Activated CD4-positive, alpha-beta T cell treated with anti-CD3 and anti-CD28 coated beads for 36 hours (primary cell): ENCODE data around the gene GRB7. TPM values are rescaled to one million over a fixed set of nuclear protein-coding genes. Genes with fewer than 3 reads are reported as not detected.
"Not testable (repeated sequence)": the region's sequence is repeated elsewhere in the genome, so short reads cannot be mapped to it uniquely, and the experiment has no call there.

Experiments used
- ATAC-seq: fragments of 200-7000 bp; cut with Tn5 transposase; one replicate; pipeline ENCODE4 v1.10.0; 2021; ENCODE audit warnings: mild to moderate bottlenecking, moderate library complexity
- CTCF ChIA-PET: fragments of 350-600 bp; sonication (Branson Sonifier 250); formaldehyde crosslinking; loops from one replicate; lab custom pipeline; 2021; ENCODE audit warnings: antibody characterized with exemption; lab: Charles Lee
- POLR2A ChIA-PET: fragments of 350-600 bp; sonication (Branson Sonifier 250); formaldehyde crosslinking; loops from one replicate; lab custom pipeline; 2021; ENCODE audit warnings: antibody characterized with exemption, inconsistent platforms; lab: Charles Lee
- DNase-seq: peaks from one replicate; pipeline ENCODE4 v3.0.0-alpha.2; 2020
- H3K27ac Mint-ChIP-seq: one replicate; pipeline ENCODE4 v1.8.0; 2021; ENCODE audit warnings: mixed read lengths
- H3K27me3 Mint-ChIP-seq: one replicate; pipeline ENCODE4 v1.8.0; 2021; ENCODE audit warnings: mixed read lengths
- H3K36me3 Mint-ChIP-seq: one replicate; pipeline ENCODE4 v1.8.0; 2021; ENCODE audit warnings: low read depth, mixed read lengths
- H3K4me1 Mint-ChIP-seq: one replicate; pipeline ENCODE4 v1.8.0; 2021; ENCODE audit warnings: mixed read lengths
- H3K4me3 Mint-ChIP-seq: one replicate; pipeline ENCODE4 v1.8.0; 2021; ENCODE audit warnings: mild to moderate bottlenecking, moderate library complexity, mixed read lengths
- H3K9me3 Mint-ChIP-seq: one replicate; pipeline ENCODE4 v1.8.0; 2021; ENCODE audit warnings: low read depth, mixed read lengths
- intact Hi-C, 2 experiments: fragments of 100-400 bp; cut with DNase I in 1 of 2; cut with micrococcal nuclease in 1 of 2; formaldehyde crosslinking; loops; one replicate each; pipeline versions ENCODE4 v1.14.2 to v1.15.1; 2022 to 2024; cut with DNase I, micrococcal nuclease
- total RNA-seq, 2 experiments: library from RNA; stranded (reverse); gene quantifications; one replicate each; pipeline ENCODE4 v1.2.3, GENCODE V29; 2021

The GRB7 gene
- total RNA-seq, 2 experiments from 2014 or later = 2.0 to 3.3 TPM

DNA sequence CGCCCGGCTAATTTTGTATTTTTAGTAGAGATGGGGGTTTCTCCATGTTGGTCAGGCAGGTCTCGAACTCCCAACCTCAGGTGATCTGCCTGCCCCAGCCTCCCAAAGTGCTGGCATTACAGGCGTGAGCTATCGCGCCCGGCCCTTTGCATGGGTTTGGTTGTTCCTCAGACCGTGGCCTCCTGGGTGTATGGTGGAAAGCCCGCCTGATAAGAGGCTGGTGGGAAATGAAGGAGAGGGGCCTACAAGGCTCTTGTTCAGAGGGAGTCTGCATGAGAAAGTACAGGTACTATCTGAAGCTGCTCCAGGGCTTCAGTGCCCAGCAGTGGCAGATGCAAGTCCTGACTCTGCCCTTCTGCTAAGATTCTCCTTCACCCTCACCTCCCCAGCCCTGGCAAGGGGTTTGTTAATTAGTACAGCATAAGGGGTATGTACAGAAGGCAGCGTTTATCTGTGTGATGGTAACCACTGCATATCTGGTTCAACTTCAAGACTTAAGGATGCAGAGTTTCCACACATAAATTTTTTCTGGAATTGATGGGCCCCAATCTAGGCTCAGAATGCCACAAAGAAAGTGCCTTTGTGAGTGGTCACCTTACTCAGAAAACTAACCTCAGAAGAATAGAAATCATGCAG lies 24.2 kb downstream of the GRB7 start:
- H3K9me3 Mint-ChIP-seq = peaks cover 1% of the 10 kb centered on the region
- intact Hi-C loops = no loop called here
- no peaks in the 10 kb centered on the region for H3K27me3 Mint-ChIP-seq
- ChIA-PET CTCF (interaction anchor here (0.5 to 1.9 kb wide), 4 partner anchors 31 to 196 kb away, joined by 3 to 5 read pairs (median 3); partner anchors contain the start of gene MIEN1), POLR2A (interaction anchor here (0.8 kb wide), 1 partner anchor 52 kb away, joined by 3 read pairs; no protein-coding TSS in a partner anchor)
- H3K4me1 Mint-ChIP-seq = peaks cover 84% of the 10 kb centered on the region
- H3K27ac Mint-ChIP-seq = peak overlapping the region; percentile 28
- peak; percentile 20 for ATAC-seq
- no peak overlapping the region for H3K4me3 Mint-ChIP-seq
- peaks cover 64% of the 10 kb centered on the region for H3K36me3 Mint-ChIP-seq
- no peak for DNase-seq

DNA sequence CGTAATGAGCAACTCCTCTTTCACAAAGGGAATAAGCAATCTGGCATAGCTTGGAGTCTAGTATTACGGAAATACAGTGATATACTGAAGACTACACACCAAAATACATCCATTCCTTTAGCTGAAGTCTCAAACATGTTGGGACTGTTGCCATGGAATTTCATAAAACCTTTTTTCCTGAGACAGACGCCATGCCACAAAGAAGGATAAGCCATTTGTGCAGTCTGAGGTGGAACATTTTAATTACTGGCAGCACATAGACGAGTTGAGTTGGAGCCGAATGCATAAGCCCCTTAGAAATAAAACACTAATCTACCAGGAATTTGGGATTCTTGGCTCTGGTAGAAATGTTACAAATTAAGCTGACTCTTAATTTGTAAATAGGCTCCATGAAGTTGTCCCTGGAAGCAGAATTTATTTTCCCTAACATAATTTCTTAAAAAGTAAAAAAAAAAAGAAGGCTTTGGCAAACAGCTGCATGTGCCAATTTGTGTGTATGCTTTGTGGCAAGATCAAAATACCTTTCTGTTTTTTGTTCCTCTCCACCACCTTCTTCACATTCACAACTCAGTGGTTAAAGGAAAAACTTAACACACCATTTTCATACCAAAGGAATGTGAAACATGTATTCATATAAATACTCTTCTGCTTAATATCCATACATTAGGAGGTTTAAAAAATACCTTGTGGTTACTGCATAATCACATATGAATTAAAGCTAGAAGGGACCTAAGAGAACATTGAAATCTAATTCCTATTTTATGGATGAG lies 25.5 kb downstream of the GRB7 start:
- Mint-ChIP-seq H3K27ac (peak overlapping the region; percentile 52), H3K4me3 (no peak overlapping the region), H3K4me1 (peaks cover 84% of the 10 kb centered on the region), H3K36me3 (peaks cover 75% of the 10 kb centered on the region), H3K27me3 (no peaks in the 10 kb centered on the region), H3K9me3 (peaks cover 1% of the 10 kb centered on the region)
- intact Hi-C loops = no loop called here
- DNase-seq = no peak
- POLR2A ChIA-PET = interaction anchor here (0.8 to 1.3 kb wide), 2 partner anchors 12 to 57 kb away, joined by 3 to 5 read pairs; no protein-coding TSS in a partner anchor
- CTCF ChIA-PET = interaction anchor here (0.9 to 1.3 kb wide), 2 partner anchors 9 to 10 kb away, joined by 4 to 6 read pairs; no protein-coding TSS in a partner anchor
- ATAC-seq = no peak

DNA sequence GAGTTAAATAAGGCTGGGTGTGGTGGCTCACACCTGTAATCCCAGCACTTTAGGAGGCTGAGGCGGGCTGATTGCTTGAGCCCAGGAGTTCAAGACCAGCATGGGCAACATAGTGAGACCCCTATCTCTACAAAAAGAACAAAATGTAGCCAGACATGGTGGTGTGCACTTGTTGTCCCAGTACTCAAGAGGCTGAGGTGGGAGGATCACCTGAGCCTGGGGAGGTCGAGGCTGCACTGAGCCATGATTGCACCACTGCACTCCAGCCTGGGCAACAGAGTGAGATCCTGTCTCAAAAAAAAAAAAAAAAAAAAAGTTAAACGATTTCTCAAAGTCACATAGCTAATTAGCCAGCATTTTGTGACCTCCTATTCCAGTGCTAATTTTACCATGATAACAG lies 26.4 kb downstream of the GRB7 start:
- H3K27me3 Mint-ChIP-seq, H3K4me3 Mint-ChIP-seq, ATAC-seq, H3K9me3 Mint-ChIP-seq, DNase-seq, H3K27ac Mint-ChIP-seq, intact Hi-C loops: not testable (repeated sequence)
- ChIA-PET POLR2A (interaction anchor here (1.3 kb wide), 1 partner anchor 56 kb away, joined by 5 read pairs; no protein-coding TSS in a partner anchor), CTCF (interaction anchor here (1.3 kb wide), 1 partner anchor 11 kb away, joined by 6 read pairs; no protein-coding TSS in a partner anchor)
- Mint-ChIP-seq H3K4me1 (peaks cover 84% of the 10 kb centered on the region), H3K36me3 (peaks cover 75% of the 10 kb centered on the region)

DNA sequence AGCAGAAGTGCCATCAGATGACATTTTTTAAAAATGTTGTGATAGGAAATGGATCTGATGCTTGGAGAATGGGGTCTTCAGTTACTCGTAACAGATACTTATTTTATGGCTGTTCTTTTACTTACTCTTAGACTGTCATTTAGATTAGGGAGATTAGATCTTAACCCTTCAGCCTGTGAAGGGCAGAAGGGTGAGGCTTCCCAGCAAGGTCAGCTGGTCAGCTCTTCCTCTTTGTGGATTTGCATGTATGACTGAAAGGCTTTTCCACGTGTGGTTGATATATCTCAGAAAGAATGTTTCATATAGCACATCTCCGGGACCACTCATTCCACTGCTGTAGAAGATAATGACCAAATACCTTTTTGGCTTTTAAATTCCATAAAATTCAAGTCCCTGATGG lies 27.4 kb downstream of the GRB7 start:
- H3K27ac Mint-ChIP-seq = peak overlapping the region; percentile 29
- peaks cover 86% of the 10 kb centered on the region for H3K4me1 Mint-ChIP-seq

DNA sequence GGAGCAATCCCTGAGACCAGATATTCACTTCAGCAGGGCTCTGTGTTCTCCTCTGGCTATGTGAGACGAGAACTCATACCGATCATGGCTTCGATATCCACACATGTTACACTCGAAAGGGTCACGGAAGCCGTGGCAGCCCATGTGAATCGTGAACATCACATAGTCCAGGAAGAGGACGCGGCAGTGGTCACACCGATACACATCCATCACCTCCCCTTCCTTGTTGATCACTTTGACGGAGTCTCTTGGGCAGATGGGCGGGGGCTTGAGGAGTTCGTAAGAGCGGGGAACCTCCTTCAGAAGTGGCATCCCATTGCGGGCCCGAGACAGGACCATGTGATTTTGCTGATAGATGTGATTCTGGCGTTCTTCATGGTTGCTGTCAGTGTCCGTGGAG lies 28.0 kb downstream of the GRB7 start:
- H3K27ac Mint-ChIP-seq = peak overlapping the region; percentile 29
- H3K4me3 Mint-ChIP-seq = no peak overlapping the region
- H3K36me3 Mint-ChIP-seq = peaks cover 67% of the 10 kb centered on the region
- no peak for ATAC-seq
- CTCF ChIA-PET = no interaction called here
- POLR2A ChIA-PET = no interaction called here
- H3K9me3 Mint-ChIP-seq = peaks cover 1% of the 10 kb centered on the region
- H3K4me1 Mint-ChIP-seq = peaks cover 88% of the 10 kb centered on the region
- intact Hi-C loops = loop anchor here in 1 of 2 experiments (5.0 kb wide), 1 partner anchor 387 kb away; no protein-coding TSS in a partner anchor
- H3K27me3 Mint-ChIP-seq = no peaks in the 10 kb centered on the region
- no peak for DNase-seq

More for the DNA sequence above, 27.4 kb downstream of the GRB7 start:
- no peak for DNase-seq
- ChIA-PET POLR2A (no interaction called here), CTCF (no interaction called here)
- Mint-ChIP-seq H3K4me3 (no peak overlapping the region), H3K27me3 (no peaks in the 10 kb centered on the region), H3K9me3 (peaks cover 1% of the 10 kb centered on the region), H3K36me3 (peaks cover 68% of the 10 kb centered on the region)
- ATAC-seq = no peak
- intact Hi-C loops = loop anchor here in 1 of 2 experiments (5.0 kb wide), 1 partner anchor 387 kb away; no protein-coding TSS in a partner anchor

DNA sequence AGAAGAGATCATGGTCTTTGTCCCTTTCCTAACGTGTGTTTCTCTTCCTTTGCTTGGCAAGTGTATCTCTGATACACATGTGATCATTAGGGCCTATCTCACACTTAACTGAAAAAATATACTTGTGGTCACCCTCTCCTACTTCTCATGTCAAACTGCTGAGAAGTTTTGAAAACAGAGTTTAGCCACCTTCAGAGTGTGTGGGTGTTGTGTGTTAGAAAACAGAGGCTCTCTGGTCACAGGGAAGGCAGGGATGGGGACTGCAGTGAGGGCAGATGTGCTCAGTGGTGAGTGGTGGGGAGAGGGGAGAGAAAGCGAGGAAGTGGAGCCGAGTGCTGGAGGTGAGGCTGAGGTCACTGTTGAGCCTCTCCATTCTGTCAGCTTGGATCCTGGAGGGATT lies 29.4 kb downstream of the GRB7 start:
- peaks cover 1% of the 10 kb centered on the region for H3K9me3 Mint-ChIP-seq
- H3K27ac Mint-ChIP-seq = peak overlapping the region; percentile 91
- ATAC-seq = no peak
- CTCF ChIA-PET = no interaction called here
- no peak for DNase-seq
- intact Hi-C loops = loop anchor here in 1 of 2 experiments (5.0 kb wide), 1 partner anchor 385 kb away; no protein-coding TSS in a partner anchor
- H3K4me3 Mint-ChIP-seq = no peak overlapping the region
- POLR2A ChIA-PET = interaction anchor here (1.1 kb wide), 1 partner anchor 9 kb away, joined by 7 read pairs; no protein-coding TSS in a partner anchor
- no peaks in the 10 kb centered on the region for H3K27me3 Mint-ChIP-seq
- H3K4me1 Mint-ChIP-seq = peaks cover 92% of the 10 kb centered on the region
- peaks cover 73% of the 10 kb centered on the region for H3K36me3 Mint-ChIP-seq

DNA sequence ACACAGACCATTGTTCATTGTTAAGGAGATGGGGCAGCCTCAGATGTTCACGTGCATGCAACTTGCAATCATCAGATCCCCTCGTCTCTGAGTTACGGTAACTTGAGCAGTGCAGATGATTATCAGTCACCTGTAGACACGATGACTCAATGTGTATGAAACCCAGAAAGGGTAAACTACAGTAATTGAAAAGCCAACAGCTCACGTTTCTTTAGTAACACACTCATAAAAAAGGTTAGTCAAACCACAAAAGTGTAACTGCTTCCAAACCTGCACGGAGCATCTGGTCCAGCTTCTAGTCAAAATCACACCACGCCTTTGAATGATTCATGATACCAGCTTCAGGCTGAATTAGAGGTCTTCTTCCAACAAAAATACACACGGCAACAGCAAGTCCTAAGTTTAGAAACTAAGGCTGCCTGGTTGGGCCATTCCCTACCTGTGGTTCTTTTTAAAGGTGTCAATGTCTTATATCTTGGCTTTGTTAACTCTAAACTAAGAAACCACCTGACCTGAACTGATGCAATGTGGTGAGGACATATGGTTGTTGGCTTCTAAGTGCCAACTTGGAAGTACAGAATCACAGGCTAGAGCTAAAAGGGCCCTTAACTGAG lies 32.3 kb downstream of the GRB7 start:
- Mint-ChIP-seq H3K4me3 (peak overlapping the region; percentile 7), H3K36me3 (peaks cover 65% of the 10 kb centered on the region), H3K27me3 (no peaks in the 10 kb centered on the region), H3K4me1 (peaks cover 96% of the 10 kb centered on the region), H3K9me3 (peaks cover 1% of the 10 kb centered on the region), H3K27ac (peak overlapping the region; percentile 82)
- ATAC-seq (peak; percentile 80), DNase-seq (peak; percentile 78)
- intact Hi-C loops = loop anchor here (1.0 to 10.0 kb wide), 18 partner anchors 8 to 1068 kb away; partner anchors contain the start of genes LRRC3C (in 2 of the 2), ORMDL3 (in 2 of the 2), CCR7 (in 1 of the 2) and CDC6 (in 1 of the 2)
- CTCF ChIA-PET = interaction anchor here (0.6 to 2.0 kb wide), 13 partner anchors 9 to 695 kb away, joined by 3 to 9 read pairs (median 4); partner anchors contain the start of gene PPP1R1B
- POLR2A ChIA-PET = interaction anchor here (0.5 to 1.8 kb wide), 16 partner anchors 11 to 1900 kb away, joined by 3 to 27 read pairs (median 4); partner anchors contain the start of genes IKZF3 and MIEN1

DNA sequence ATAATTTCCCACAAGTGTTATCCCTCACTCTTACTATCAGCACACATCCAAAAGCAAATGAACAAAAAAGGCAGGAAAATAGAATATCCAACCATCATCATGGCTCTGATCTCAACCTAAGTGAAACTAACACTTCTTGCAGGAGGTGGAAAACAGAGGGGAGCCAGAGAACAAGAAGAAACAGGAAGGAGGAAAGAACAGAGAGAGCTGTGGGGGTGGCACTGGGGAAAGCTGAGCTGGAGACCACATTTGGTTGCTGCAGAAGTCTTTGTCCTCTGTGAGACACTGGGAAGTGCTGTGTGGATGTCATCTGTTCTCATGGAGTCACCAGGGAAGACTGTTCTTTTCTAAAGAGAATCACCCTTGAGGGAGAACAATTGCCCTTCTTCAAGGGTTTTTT lies 34.7 kb downstream of the GRB7 start:
- H3K4me3 Mint-ChIP-seq = peak overlapping the region; percentile 30
- H3K27me3 Mint-ChIP-seq = no peaks in the 10 kb centered on the region
- no peaks in the 10 kb centered on the region for H3K9me3 Mint-ChIP-seq
- H3K36me3 Mint-ChIP-seq = peaks cover 56% of the 10 kb centered on the region
- ChIA-PET CTCF (no interaction called here), POLR2A (no interaction called here)
- no peak for DNase-seq
- peaks cover 96% of the 10 kb centered on the region for H3K4me1 Mint-ChIP-seq
- no peak for ATAC-seq
- peak overlapping the region; percentile 85 for H3K27ac Mint-ChIP-seq
- intact Hi-C loops = loop anchor here (5.0 to 10.0 kb wide), 6 partner anchors 155 to 1070 kb away; partner anchors contain the start of genes CCR7 (in 1 of the 2), LRRC3C (in 1 of the 2) and ORMDL3 (in 1 of the 2)

DNA sequence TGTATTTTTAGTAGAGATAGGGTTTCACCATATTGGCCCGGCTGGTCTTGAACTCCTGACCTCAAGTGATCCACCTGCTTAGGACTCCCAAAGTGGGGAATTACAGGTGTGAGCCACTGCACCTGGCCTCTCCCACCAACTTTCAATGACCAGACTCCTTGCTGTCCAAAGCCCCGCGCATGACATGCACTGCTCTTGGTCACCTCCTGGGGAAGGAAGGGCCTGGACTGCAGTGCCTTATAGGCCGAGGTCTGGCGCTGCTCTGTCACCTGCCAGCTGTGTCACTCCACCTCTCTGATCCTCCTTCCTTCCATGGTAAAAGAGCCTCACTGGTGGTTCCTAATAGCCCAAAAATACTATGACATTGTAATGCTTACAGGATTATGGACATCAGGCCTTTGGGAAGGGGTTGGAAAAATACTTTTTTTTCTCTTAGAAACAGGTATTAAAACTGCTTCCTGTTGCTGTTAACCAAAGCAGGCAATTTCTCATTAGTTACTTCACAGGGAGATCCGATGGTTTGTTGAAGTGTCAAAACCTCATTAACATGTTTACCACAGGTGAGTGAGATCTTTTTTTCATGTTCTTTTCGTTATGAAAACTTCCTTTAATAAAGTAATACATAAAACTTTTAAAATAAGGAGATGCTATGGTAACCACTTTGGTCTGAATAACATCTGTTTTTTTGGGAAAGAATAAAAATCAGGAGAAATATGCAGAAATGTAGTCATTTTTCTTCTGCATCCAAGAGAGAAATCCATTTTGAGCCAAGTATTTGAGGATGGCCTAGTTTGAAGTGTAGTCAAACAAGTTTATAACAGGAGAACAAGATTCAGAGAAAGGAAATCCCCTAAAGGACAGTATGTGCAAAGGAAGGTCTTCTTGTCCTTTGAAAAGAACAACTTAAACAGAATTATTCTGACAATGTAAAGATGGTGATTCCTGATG lies 35.5 kb downstream of the GRB7 start:
- peak overlapping the region; percentile 18 for H3K4me3 Mint-ChIP-seq
- no peaks in the 10 kb centered on the region for H3K27me3 Mint-ChIP-seq
- CTCF ChIA-PET = interaction anchor here (0.6 to 0.7 kb wide), 2 partner anchors 19 to 90 kb away, joined by 3 read pairs; no protein-coding TSS in a partner anchor
- POLR2A ChIA-PET = interaction anchor here (0.6 kb wide), 1 partner anchor 17 kb away, joined by 3 read pairs; no protein-coding TSS in a partner anchor
- H3K9me3 Mint-ChIP-seq = no peaks in the 10 kb centered on the region
- ATAC-seq (no peak), DNase-seq (no peak)
- peaks cover 96% of the 10 kb centered on the region for H3K4me1 Mint-ChIP-seq
- peak overlapping the region; percentile 85 for H3K27ac Mint-ChIP-seq
- intact Hi-C loops = loop anchor here (5.0 to 10.0 kb wide), 6 partner anchors 154 to 1071 kb away; partner anchors contain the start of genes CCR7 (in 1 of the 2), LRRC3C (in 1 of the 2) and ORMDL3 (in 1 of the 2)
- peaks cover 51% of the 10 kb centered on the region for H3K36me3 Mint-ChIP-seq
